ENCODE measurements around the gene ELOVL3. TPM values are rescaled to one million over a fixed set of nuclear protein-coding genes. Genes with fewer than 3 reads are reported as not detected.
"Not testable (repeated sequence)": the region's sequence is repeated elsewhere in the genome, so short reads cannot be mapped to it uniquely, and the experiment has no call there.

Gene ELOVL3
- total RNA-seq, 1 experiment from 2014 or later: 0.17 TPM

GRCh38 chr10:102247734-102248133, 21.6 kb downstream of the ELOVL3 start (continued):
- TF ChIP-seq, protein P1, sequence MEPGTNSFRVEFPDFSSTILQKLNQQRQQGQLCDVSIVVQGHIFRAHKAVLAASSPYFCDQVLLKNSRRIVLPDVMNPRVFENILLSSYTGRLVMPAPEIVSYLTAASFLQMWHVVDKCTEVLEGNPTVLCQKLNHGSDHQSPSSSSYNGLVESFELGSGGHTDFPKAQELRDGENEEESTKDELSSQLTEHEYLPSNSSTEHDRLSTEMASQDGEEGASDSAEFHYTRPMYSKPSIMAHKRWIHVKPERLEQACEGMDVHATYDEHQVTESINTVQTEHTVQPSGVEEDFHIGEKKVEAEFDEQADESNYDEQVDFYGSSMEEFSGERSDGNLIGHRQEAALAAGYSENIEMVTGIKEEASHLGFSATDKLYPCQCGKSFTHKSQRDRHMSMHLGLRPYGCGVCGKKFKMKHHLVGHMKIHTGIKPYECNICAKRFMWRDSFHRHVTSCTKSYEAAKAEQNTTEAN (CRISPR knock-in tag; IDR thresholded peaks at IDR 0.05): no peak
- TF ChIP-seq, protein P2, sequence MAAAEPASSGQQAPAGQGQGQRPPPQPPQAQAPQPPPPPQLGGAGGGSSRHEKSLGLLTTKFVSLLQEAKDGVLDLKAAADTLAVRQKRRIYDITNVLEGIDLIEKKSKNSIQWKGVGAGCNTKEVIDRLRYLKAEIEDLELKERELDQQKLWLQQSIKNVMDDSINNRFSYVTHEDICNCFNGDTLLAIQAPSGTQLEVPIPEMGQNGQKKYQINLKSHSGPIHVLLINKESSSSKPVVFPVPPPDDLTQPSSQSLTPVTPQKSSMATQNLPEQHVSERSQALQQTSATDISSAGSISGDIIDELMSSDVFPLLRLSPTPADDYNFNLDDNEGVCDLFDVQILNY (CRISPR knock-in tag; IDR thresholded peaks at IDR 0.05): no peak
- TF ChIP-seq JAZF1 (CRISPR knock-in tag; IDR thresholded peaks at IDR 0.05): no peak

- H3K4me3 Mint-ChIP-seq; H3K36me3 Mint-ChIP-seq; ATAC-seq; POLR2A ChIA-PET; H3K9me3 Mint-ChIP-seq; H3K27ac Mint-ChIP-seq; H3K27me3 Mint-ChIP-seq (ENCODE audit: low read depth); H3K4me1 Mint-ChIP-seq; DNase-seq (ENCODE audit: low spot score): not testable (repeated sequence)
- CTCF ChIA-PET: interaction anchor here (0.6 to 3.5 kb wide), 3 partner anchors 22 to 154 kb away, joined by 3 to 22 read pairs (median 3); no protein-coding TSS in a partner anchor
Measured at GRCh38 chr10:102252508-102252907, 26.4 kb downstream of the ELOVL3 start.

DNA sequence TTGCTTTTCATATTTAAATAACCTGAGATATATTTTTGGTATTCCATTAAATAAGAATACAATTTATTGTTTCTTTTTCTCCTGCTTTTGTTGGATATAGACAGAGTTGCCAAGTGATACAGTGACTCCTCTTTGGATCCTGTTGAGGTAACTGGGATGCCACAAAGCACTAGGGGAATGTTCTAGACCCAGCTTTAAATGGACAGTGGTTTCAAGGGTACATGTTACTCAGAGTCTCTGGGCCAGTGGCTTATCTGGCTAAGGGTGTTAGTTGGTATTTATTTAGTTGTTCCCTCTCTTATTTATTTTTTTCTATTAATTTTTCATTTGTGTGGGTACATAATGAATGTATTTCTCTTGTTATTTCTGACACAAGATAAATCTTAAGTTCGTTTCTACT, 28.3 kb downstream of the ELOVL3 start:
- ChIA-PET POLR2A (interaction anchor here (0.5 kb wide), 1 partner anchor 219 kb away, joined by 3 read pairs; no protein-coding TSS in a partner anchor), CTCF (interaction anchor here (3.5 kb wide), 1 partner anchor 24 kb away, joined by 22 read pairs; no protein-coding TSS in a partner anchor)
- DNase-seq (ENCODE audit: low spot score) (no peak), ATAC-seq (no peak)
- no peak overlapping the region for H3K4me3 Mint-ChIP-seq
- H3K36me3 Mint-ChIP-seq: peaks cover 2% of the 10 kb centered on the region; the same call in 1 of the 2 replicates
- H3K27me3 Mint-ChIP-seq (ENCODE audit: low read depth): no peaks in the 10 kb centered on the region
- no peaks in the 10 kb centered on the region for H3K9me3 Mint-ChIP-seq
- no peaks in the 10 kb centered on the region for H3K4me1 Mint-ChIP-seq
- H3K27ac Mint-ChIP-seq: no peak overlapping the region
- TF ChIP-seq, protein P3, sequence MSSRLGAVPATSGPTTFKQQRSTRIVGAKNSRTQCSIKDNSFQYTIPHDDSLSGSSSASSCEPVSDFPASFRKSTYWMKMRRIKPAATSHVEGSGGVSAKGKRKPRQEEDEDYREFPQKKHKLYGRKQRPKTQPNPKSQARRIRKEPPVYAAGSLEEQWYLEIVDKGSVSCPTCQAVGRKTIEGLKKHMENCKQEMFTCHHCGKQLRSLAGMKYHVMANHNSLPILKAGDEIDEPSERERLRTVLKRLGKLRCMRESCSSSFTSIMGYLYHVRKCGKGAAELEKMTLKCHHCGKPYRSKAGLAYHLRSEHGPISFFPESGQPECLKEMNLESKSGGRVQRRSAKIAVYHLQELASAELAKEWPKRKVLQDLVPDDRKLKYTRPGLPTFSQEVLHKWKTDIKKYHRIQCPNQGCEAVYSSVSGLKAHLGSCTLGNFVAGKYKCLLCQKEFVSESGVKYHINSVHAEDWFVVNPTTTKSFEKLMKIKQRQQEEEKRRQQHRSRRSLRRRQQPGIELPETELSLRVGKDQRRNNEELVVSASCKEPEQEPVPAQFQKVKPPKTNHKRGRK (CRISPR knock-in tag; IDR thresholded peaks at IDR 0.05; ENCODE audit: borderline replicate concordance): no peak
- TF ChIP-seq EMX1 (CRISPR knock-in tag; IDR thresholded peaks at IDR 0.05): no peak
- TF ChIP-seq, protein P4, sequence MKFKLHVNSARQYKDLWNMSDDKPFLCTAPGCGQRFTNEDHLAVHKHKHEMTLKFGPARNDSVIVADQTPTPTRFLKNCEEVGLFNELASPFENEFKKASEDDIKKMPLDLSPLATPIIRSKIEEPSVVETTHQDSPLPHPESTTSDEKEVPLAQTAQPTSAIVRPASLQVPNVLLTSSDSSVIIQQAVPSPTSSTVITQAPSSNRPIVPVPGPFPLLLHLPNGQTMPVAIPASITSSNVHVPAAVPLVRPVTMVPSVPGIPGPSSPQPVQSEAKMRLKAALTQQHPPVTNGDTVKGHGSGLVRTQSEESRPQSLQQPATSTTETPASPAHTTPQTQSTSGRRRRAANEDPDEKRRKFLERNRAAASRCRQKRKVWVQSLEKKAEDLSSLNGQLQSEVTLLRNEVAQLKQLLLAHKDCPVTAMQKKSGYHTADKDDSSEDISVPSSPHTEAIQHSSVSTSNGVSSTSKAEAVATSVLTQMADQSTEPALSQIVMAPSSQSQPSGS (CRISPR knock-in tag; IDR thresholded peaks at IDR 0.05; ENCODE audit: borderline replicate concordance, low read depth): no peak
- TF ChIP-seq, protein P5, sequence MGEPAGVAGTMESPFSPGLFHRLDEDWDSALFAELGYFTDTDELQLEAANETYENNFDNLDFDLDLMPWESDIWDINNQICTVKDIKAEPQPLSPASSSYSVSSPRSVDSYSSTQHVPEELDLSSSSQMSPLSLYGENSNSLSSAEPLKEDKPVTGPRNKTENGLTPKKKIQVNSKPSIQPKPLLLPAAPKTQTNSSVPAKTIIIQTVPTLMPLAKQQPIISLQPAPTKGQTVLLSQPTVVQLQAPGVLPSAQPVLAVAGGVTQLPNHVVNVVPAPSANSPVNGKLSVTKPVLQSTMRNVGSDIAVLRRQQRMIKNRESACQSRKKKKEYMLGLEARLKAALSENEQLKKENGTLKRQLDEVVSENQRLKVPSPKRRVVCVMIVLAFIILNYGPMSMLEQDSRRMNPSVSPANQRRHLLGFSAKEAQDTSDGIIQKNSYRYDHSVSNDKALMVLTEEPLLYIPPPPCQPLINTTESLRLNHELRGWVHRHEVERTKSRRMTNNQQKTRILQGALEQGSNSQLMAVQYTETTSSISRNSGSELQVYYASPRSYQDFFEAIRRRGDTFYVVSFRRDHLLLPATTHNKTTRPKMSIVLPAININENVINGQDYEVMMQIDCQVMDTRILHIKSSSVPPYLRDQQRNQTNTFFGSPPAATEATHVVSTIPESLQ (CRISPR knock-in tag; IDR thresholded peaks at IDR 0.05): no peak
- TF ChIP-seq ZNF121 (CRISPR knock-in tag; IDR thresholded peaks at IDR 0.05): no peak
- TF ChIP-seq OVOL2 (CRISPR knock-in tag; IDR thresholded peaks at IDR 0.05; ENCODE audit: borderline replicate concordance): no peak
- no peak for TF ChIP-seq ZNF423 (CRISPR knock-in tag; IDR thresholded peaks at IDR 0.05)
- TF ChIP-seq MYBL2 (CRISPR knock-in tag; IDR thresholded peaks at IDR 0.05): no peak
- TF ChIP-seq ELF4 (CRISPR knock-in tag; IDR thresholded peaks at IDR 0.05; ENCODE audit: low read depth): no peak
- TF ChIP-seq HMGA2 (CRISPR knock-in tag; IDR thresholded peaks at IDR 0.05): no peak
- TF ChIP-seq TEAD4 (CRISPR knock-in tag; IDR thresholded peaks at IDR 0.05): no peak
- no peak for TF ChIP-seq PRRX2 (CRISPR knock-in tag; IDR thresholded peaks at IDR 0.05)
- TF ChIP-seq, protein P6, sequence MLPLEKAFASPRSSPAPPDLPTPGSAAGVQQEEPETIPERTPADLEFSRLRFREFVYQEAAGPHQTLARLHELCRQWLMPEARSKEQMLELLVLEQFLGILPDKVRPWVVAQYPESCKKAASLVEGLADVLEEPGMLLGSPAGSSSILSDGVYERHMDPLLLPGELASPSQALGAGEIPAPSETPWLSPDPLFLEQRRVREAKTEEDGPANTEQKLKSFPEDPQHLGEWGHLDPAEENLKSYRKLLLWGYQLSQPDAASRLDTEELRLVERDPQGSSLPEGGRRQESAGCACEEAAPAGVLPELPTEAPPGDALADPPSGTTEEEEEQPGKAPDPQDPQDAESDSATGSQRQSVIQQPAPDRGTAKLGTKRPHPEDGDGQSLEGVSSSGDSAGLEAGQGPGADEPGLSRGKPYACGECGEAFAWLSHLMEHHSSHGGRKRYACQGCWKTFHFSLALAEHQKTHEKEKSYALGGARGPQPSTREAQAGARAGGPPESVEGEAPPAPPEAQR (CRISPR knock-in tag; IDR thresholded peaks at IDR 0.05): no peak
- no peak for TF ChIP-seq ERG (CRISPR knock-in tag; IDR thresholded peaks at IDR 0.05)
- TF ChIP-seq, protein P2 (CRISPR knock-in tag; IDR thresholded peaks at IDR 0.05): no peak
- TF ChIP-seq, protein P7, sequence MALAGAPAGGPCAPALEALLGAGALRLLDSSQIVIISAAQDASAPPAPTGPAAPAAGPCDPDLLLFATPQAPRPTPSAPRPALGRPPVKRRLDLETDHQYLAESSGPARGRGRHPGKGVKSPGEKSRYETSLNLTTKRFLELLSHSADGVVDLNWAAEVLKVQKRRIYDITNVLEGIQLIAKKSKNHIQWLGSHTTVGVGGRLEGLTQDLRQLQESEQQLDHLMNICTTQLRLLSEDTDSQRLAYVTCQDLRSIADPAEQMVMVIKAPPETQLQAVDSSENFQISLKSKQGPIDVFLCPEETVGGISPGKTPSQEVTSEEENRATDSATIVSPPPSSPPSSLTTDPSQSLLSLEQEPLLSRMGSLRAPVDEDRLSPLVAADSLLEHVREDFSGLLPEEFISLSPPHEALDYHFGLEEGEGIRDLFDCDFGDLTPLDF (CRISPR knock-in tag; IDR thresholded peaks at IDR 0.05): no peak
- no peak for TF ChIP-seq CREB1 (CRISPR knock-in tag; IDR thresholded peaks at IDR 0.05)
- TF ChIP-seq, protein P8, sequence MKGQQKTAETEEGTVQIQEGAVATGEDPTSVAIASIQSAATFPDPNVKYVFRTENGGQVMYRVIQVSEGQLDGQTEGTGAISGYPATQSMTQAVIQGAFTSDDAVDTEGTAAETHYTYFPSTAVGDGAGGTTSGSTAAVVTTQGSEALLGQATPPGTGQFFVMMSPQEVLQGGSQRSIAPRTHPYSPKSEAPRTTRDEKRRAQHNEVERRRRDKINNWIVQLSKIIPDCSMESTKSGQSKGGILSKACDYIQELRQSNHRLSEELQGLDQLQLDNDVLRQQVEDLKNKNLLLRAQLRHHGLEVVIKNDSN (CRISPR knock-in tag; IDR thresholded peaks at IDR 0.05): no peak
